ENCODE results near the gene KCNQ5.

- TF ChIP-seq CTCF (IDR thresholded peaks at IDR 0.05) = no peak
- no peak for TF ChIP-seq POLR2A (IDR thresholded peaks at IDR 0.05)
These were observed 324.9 kb downstream of the KCNQ5 start for GRCh38 chr6:72946774-72947173.

Data from thyroid gland (tissue), 4 donors.